ENCODE measurements around the gene SF3A2.

The SF3A2 gene

GRCh38 chr19:2291185-2291751 is 54.6 kb downstream of the SF3A2 start:
- no peak for DNase-seq (ENCODE audit: low spot score)

GRCh38 chr19:2294687-2295335 is 58.2 kb downstream of the SF3A2 start:
- no peak for DNase-seq (ENCODE audit: low spot score)

GRCh38 chr19:2296141-2296540 is 59.5 kb downstream of the SF3A2 start:
- DNase-seq (ENCODE audit: low spot score): no peak
